ENCODE measurements around the gene RCVRN. TPM values are rescaled to one million over a fixed set of nuclear protein-coding genes. Genes with fewer than 3 reads are reported as not detected.

RCVRN gene
- total RNA-seq = not detected

DNA sequence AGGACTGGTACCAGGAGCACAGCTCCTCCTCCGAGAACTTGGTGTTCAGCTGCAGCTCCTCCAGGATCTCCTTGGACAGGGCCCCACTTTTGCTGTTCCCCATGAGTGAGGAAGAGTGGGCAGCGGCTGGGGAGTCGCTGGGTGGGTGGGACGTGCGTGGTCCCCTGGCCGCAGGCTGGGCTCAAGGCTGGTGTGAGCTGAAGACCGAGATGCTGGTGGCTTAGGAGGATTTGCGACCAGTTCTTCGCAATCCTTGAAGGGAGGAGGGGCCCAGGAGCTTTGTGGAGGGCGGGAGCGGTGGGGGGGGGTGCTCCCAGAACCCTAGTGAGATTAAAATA, at the start of gene RCVRN:
RCVRN (minus strand) TSS at position 194 of the 338 bp plus-strand sequence; CDS start at position 103, 91 bp downstream.
- H3K27me3 Mint-ChIP-seq = peaks cover 6% of the 10 kb centered on the region
- no peak for DNase-seq
- H3K4me3 Mint-ChIP-seq = no peak within 1 kb of the TSS
- H3K4me1 Mint-ChIP-seq = no peaks in the 10 kb centered on the region
- no peak within 1 kb of the TSS for H3K27ac Mint-ChIP-seq
- no peaks in the 10 kb centered on the region for H3K9me3 Mint-ChIP-seq (ENCODE audit: low read depth)
- ATAC-seq = no peak
- CTCF ChIA-PET = no interaction called here
- H3K36me3 Mint-ChIP-seq = no peaks in the 10 kb centered on the region

DNA sequence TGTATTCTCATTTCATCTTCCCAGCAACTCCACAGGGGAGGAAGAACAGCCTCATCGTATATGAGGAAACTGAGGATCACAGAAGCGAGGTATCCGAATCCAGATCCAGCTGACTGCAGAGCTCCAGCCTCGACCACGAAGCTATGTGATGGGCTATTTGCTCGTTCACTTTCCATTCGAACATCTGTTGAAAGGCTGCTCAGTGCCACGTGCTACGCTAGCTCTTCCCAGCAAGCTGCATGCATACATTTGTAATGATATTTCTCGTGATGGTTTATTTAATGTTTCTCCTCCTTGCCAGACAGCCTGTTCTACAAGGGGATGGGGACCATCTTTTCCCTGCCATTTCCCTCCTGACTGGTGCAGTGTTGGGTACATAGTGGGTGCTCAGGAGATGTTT, 48.4 kb upstream of the RCVRN start:
- no peak for DNase-seq
- Mint-ChIP-seq H3K27ac (no peak overlapping the region), H3K9me3 (ENCODE audit: low read depth) (no peaks in the 10 kb centered on the region), H3K36me3 (no peaks in the 10 kb centered on the region), H3K4me3 (no peak overlapping the region), H3K4me1 (no peaks in the 10 kb centered on the region), H3K27me3 (no peaks in the 10 kb centered on the region)
- CTCF ChIA-PET = no interaction called here
- no peak for ATAC-seq

DNA sequence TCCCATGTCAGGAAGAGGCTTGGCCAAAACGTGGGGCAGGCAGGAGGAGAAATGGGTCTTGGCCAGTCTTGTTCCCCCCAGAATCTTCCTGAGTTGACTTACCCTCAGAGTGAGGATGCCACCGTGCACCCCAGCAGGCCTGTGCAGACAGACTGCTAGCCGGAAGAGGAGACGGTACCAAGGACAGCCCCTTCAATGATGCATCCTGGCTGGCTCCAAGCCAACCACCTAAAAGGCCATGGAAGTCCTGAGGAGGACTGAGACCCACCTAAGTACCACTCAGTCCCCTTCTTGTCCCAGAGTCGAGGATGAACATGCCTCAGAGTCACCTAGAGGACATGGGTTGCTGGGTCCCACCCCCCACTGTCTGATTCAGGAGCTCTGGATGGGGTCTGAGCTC, 46.7 kb upstream of the RCVRN start:
- no peak overlapping the region for H3K27ac Mint-ChIP-seq
- no peaks in the 10 kb centered on the region for H3K9me3 Mint-ChIP-seq (ENCODE audit: low read depth)
- no peaks in the 10 kb centered on the region for H3K36me3 Mint-ChIP-seq
- ATAC-seq (no peak), DNase-seq (no peak)
- no peaks in the 10 kb centered on the region for H3K27me3 Mint-ChIP-seq
- no peaks in the 10 kb centered on the region for H3K4me1 Mint-ChIP-seq
- CTCF ChIA-PET = no interaction called here
- no peak overlapping the region for H3K4me3 Mint-ChIP-seq

DNA sequence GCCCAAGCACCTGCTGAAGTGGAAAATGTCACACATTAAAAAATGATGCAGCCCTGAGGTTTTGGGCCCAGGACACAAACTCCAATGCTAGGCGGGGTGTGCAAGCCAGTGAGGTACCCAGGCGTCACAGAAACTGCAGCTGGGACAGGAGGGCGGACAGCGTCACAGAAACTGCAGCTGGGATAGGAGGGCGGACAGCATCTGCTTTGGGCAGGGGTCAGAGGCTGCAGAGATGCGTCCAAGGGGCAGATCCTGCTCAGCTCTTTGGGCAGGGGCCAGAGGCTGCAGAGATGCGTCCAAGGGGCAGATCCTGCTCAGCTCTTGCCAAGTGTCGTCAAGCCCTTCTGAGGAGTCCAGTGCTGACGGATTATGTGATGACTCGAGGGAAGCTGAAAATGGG, 43.9 kb upstream of the RCVRN start:
- no peaks in the 10 kb centered on the region for H3K36me3 Mint-ChIP-seq
- DNase-seq = no peak
- CTCF ChIA-PET = no interaction called here

DNA sequence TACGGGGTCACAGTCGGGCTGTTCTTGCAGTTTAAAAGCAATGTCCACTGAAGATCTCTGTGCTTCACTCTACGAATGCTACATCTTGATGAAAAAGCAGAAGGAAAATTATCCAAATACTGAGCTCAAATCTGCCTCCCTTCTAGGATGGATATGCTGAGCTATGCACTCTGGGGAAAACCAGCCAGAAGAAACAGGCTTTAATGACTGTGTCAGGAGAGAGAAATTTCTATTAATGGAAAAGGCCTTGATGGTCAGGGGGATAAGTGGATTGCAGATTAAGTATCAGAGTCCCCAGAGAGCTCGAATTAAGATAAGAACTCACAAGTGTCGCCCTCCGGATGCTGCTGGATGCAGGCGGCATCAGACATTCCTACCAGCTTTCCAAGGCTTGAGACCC, 39.6 kb upstream of the RCVRN start:
- no peaks in the 10 kb centered on the region for H3K27me3 Mint-ChIP-seq
- no peaks in the 10 kb centered on the region for H3K36me3 Mint-ChIP-seq
- CTCF ChIA-PET = no interaction called here
- no peak overlapping the region for H3K4me3 Mint-ChIP-seq
- H3K27ac Mint-ChIP-seq = no peak overlapping the region
- no peaks in the 10 kb centered on the region for H3K4me1 Mint-ChIP-seq
- ATAC-seq = no peak
- no peaks in the 10 kb centered on the region for H3K9me3 Mint-ChIP-seq (ENCODE audit: low read depth)
- no peak for DNase-seq

More for the DNA sequence above, 43.9 kb upstream of the RCVRN start:
- Mint-ChIP-seq H3K4me3 (no peak overlapping the region), H3K27me3 (no peaks in the 10 kb centered on the region), H3K27ac (no peak overlapping the region), H3K9me3 (ENCODE audit: low read depth) (no peaks in the 10 kb centered on the region), H3K4me1 (no peaks in the 10 kb centered on the region)
- no peak for ATAC-seq

DNA sequence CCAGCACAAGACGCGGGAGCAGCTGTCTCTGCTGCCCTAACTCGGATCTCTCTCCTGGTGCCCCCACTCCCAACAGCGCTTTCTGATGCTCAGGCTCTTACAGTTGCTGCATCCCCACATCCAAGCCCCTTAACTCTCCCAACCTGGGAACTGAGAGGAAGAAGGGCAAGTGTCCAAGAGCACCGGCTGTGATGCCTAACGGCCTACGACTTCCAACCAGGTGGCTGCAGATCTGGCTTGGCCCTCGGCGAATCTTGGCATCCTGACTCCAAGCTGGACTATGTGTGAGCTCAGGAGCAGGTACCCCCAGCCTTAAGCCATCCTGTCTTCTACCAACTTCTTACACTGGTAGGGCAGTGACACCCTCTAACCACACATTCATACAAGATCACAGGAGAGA, 38.3 kb upstream of the RCVRN start:
- no peak overlapping the region for H3K4me3 Mint-ChIP-seq
- H3K36me3 Mint-ChIP-seq = no peaks in the 10 kb centered on the region
- no peak for ATAC-seq
- no peaks in the 10 kb centered on the region for H3K4me1 Mint-ChIP-seq
- H3K9me3 Mint-ChIP-seq (ENCODE audit: low read depth) = no peaks in the 10 kb centered on the region
- CTCF ChIA-PET = no interaction called here
- H3K27me3 Mint-ChIP-seq = no peaks in the 10 kb centered on the region
- no peak overlapping the region for H3K27ac Mint-ChIP-seq
- no peak for DNase-seq

DNA sequence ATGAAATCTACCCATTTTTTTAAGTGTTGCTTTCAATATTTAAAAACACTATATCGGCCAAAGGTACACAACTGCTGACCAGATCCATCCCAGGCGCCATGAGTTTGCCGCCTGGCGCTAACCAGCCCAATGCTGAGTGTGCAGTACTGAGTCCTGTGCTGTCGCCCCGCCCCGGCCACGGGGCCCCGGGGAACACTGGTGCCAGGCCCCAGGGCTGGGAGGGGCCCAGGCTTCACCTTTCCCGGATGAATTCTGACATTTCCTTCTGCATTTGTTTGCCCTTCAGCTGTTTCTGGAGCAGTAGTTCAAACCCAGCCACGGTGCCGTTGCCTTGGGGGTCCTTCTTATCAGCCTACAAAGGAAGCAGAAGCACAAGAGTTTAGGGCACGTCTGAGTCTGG, 37.8 kb upstream of the RCVRN start:
- Mint-ChIP-seq H3K27me3 (no peaks in the 10 kb centered on the region), H3K36me3 (no peaks in the 10 kb centered on the region), H3K4me3 (no peak overlapping the region), H3K4me1 (no peaks in the 10 kb centered on the region), H3K27ac (no peak overlapping the region), H3K9me3 (ENCODE audit: low read depth) (no peaks in the 10 kb centered on the region)
- DNase-seq (no peak), ATAC-seq (no peak)
- CTCF ChIA-PET = no interaction called here

DNA sequence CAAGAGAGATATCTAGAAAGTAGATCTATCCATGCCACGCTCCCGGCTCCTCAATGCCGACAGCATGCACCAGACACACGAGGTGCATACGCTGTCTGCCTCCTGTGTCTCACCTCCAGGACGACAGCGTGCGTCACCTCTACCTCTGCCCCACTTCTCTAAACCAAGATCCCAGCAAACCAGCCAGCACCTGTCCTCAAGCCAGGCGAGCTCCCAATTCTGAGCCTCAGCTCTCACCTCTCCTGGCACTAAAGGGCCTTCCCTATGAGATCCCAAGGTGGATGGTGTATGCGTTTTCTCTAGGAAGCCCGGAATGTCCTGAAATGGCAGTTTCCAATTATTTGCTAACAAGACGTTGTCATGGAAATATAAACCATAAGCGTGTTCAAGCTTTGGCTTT, 36.2 kb upstream of the RCVRN start:
- CTCF ChIA-PET = no interaction called here
- H3K36me3 Mint-ChIP-seq = no peaks in the 10 kb centered on the region
- no peaks in the 10 kb centered on the region for H3K4me1 Mint-ChIP-seq
- DNase-seq = no peak
- no peak for ATAC-seq
- no peak overlapping the region for H3K4me3 Mint-ChIP-seq
- peaks cover 2% of the 10 kb centered on the region for H3K9me3 Mint-ChIP-seq (ENCODE audit: low read depth)
- H3K27me3 Mint-ChIP-seq = no peaks in the 10 kb centered on the region
- H3K27ac Mint-ChIP-seq = no peak overlapping the region

DNA sequence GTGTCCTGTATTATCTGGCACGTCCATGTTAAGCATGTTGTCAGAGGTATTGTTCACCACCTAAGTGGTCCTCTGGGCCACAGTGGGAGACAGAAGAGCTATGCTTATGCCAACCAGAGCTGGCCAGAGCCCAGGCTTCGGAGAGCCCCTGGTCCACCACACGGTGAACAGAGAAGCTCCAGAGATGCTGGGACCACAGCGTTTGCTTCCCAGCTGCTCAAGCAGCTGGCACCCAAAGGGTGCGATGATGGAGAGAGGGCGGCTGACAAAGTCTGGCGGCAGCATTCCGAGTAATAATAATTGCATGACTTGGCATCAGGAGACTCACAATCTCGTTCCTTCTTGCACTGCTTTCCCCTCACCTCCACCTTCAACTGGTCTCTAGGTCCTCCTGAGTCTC, 35.8 kb upstream of the RCVRN start:
- no peak overlapping the region for H3K4me3 Mint-ChIP-seq
- no peak for DNase-seq
- H3K27me3 Mint-ChIP-seq = no peaks in the 10 kb centered on the region
- no peaks in the 10 kb centered on the region for H3K36me3 Mint-ChIP-seq
- CTCF ChIA-PET = no interaction called here
- no peak overlapping the region for H3K27ac Mint-ChIP-seq
- H3K4me1 Mint-ChIP-seq = no peaks in the 10 kb centered on the region
- ATAC-seq = no peak
- H3K9me3 Mint-ChIP-seq (ENCODE audit: low read depth) = peaks cover 2% of the 10 kb centered on the region

DNA sequence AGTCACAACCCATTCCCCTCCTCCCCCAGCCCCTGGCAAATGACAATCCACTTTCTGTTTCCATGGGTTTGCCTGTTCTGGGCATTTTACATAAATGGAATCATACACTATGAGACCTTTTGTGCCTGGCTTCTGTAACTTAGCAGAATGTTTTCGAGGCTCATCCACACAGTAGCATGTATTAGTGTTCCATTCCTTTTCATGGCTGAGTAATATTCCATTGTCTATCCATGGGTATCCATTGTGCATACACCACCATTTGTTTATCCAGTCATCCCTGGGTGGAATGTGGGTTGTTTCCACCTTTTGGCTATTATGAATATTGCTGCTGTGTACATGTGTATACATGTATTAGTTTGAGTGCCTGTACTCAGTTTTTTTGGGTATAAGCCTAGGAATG, 33.7 kb upstream of the RCVRN start:
- Mint-ChIP-seq H3K27me3 (no peaks in the 10 kb centered on the region), H3K27ac (no peak overlapping the region), H3K9me3 (ENCODE audit: low read depth) (peaks cover 2% of the 10 kb centered on the region), H3K36me3 (no peaks in the 10 kb centered on the region), H3K4me1 (no peaks in the 10 kb centered on the region), H3K4me3 (no peak overlapping the region)
- DNase-seq (no peak), ATAC-seq (no peak)
- CTCF ChIA-PET = no interaction called here

DNA sequence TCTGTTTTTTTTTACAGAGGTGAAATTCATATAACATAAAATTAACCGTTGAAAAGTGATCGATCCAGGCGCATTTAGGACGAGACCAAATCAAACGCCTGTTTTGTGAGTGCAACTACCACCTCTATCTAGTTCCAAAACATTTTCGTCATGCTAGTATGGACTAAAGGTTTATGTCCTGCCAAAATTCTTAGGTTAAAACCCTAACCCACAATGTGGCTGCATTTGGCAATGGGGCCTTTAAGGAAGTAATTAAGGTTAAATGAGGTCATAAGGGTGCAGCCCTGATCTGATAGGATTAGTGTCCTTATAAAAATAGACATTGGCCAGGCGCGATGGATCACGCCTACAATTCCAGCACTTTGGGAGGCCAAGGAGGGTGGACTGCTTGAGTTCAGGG, 32.8 kb upstream of the RCVRN start:
- DNase-seq (no peak), ATAC-seq (no peak)
- Mint-ChIP-seq H3K27me3 (no peaks in the 10 kb centered on the region), H3K4me1 (no peaks in the 10 kb centered on the region), H3K9me3 (ENCODE audit: low read depth) (peaks cover 2% of the 10 kb centered on the region), H3K36me3 (no peaks in the 10 kb centered on the region), H3K4me3 (no peak overlapping the region), H3K27ac (no peak overlapping the region)
- CTCF ChIA-PET = no interaction called here

DNA sequence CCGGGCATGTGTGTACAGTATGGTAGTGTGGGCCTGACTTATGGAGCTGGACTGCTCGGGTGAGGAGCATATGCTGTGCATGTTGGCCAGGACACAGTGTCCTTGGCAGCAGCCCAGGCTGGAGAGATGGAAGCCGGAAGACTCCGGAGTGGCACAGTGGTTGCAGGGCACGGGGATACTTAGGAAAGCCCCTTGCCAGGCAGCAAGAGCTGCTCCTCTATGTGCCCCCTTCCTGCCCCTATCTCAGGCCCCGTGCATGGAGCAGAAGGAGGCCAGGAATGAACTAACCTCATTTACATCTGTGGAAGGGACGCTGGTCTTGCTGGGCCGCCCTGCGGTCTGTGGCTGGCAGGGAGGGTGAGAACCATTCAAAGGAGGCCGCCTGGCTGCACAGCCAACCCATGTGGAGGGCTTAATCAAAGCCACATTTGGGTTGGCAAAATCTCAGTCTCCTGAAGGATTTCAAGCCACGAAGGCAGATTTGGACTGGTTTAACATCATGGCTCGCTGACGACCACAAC, 32.2 kb upstream of the RCVRN start:
- Mint-ChIP-seq H3K36me3 (no peaks in the 10 kb centered on the region), H3K4me3 (no peak overlapping the region), H3K27me3 (no peaks in the 10 kb centered on the region), H3K27ac (no peak overlapping the region), H3K4me1 (no peaks in the 10 kb centered on the region), H3K9me3 (ENCODE audit: low read depth) (peaks cover 2% of the 10 kb centered on the region)
- no peak for DNase-seq
- CTCF ChIA-PET = interaction anchor here (1.2 kb wide), 1 partner anchor 290 kb away, joined by 3 read pairs; no protein-coding TSS in a partner anchor
- ATAC-seq = no peak

DNA sequence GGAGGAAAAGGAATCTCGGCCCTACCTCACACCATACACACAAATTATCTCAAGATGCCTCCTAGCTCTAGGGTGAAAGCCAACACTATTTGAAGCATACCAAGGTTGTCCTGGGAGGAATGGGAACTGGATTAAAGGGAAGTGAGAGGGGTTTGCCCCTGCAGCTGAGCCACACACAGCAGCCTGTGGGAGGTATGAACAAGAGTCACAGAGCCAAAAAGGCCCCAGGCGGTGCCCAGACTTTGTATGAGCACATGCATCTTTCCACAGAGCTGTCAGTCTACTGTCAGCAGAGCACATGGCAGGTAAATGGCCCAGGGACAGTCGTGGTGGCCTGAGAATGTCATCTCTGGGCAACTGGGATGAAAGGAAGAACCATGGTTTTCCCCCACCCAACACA, 31.0 kb upstream of the RCVRN start:
- H3K4me1 Mint-ChIP-seq = no peaks in the 10 kb centered on the region
- H3K27ac Mint-ChIP-seq = no peak overlapping the region
- ATAC-seq (no peak), DNase-seq (no peak)
- no peak overlapping the region for H3K4me3 Mint-ChIP-seq
- H3K27me3 Mint-ChIP-seq = no peaks in the 10 kb centered on the region
- H3K36me3 Mint-ChIP-seq = no peaks in the 10 kb centered on the region
- CTCF ChIA-PET = interaction anchor here (1.2 kb wide), 1 partner anchor 291 kb away, joined by 3 read pairs; no protein-coding TSS in a partner anchor
- H3K9me3 Mint-ChIP-seq (ENCODE audit: low read depth) = peaks cover 2% of the 10 kb centered on the region

DNA sequence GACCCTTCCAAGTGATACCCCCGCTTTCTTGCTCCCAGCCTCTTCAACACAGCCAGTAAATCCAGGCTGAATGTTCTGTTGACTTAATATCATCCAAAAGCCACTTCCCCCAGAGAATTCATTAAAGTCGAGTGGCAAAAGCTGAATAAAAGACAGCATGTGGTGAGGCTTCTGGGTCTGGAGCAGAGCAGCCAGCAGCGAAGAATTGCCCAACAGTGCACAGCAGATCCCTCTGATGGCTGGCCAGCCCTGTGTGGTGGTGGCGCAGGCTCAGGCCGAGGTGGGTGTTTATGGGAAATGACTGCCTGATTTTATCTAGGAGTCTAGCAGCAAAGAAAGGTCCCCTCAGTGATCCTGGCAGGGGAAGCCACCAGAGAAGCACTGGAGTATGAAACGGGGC, 30.3 kb upstream of the RCVRN start:
- no peaks in the 10 kb centered on the region for H3K27me3 Mint-ChIP-seq
- H3K36me3 Mint-ChIP-seq = no peaks in the 10 kb centered on the region
- ATAC-seq (no peak), DNase-seq (no peak)
- H3K4me1 Mint-ChIP-seq = no peaks in the 10 kb centered on the region
- CTCF ChIA-PET = interaction anchor here (1.5 to 1.8 kb wide), 2 partner anchors 10 to 292 kb away, joined by 4 to 9 read pairs; no protein-coding TSS in a partner anchor
- H3K4me3 Mint-ChIP-seq = no peak overlapping the region
- H3K9me3 Mint-ChIP-seq (ENCODE audit: low read depth) = peaks cover 2% of the 10 kb centered on the region
- no peak overlapping the region for H3K27ac Mint-ChIP-seq

DNA sequence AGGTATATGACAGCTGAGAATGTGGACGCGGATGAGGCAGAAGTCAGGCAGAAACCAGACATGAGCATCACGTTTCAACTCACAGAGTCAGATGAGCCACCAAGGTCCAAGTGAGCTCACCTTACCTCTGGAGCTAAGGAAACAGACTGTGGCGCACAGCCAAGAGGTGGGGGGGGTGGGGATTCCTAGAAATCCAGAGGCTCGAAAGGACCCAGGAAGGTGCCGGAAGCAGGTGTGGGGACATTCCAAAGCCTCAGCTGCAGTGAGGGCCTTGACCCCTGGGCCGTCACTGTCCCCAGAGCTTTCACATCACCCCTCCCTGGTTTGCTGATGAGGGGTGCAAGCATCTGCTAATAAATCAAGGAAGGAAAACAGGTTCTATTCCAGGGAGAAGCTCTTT, 29.3 kb upstream of the RCVRN start:
- DNase-seq (no peak), ATAC-seq (no peak)
- Mint-ChIP-seq H3K4me1 (no peaks in the 10 kb centered on the region), H3K27me3 (no peaks in the 10 kb centered on the region), H3K27ac (no peak overlapping the region), H3K4me3 (no peak overlapping the region), H3K9me3 (ENCODE audit: low read depth) (peaks cover 2% of the 10 kb centered on the region), H3K36me3 (no peaks in the 10 kb centered on the region)
- CTCF ChIA-PET = interaction anchor here (1.5 to 1.8 kb wide), 2 partner anchors 9 to 293 kb away, joined by 4 to 9 read pairs; no protein-coding TSS in a partner anchor
